ENCODE results near the gene VEGFD. TPM values are rescaled to one million over a fixed set of nuclear protein-coding genes. Genes with fewer than 3 reads are reported as not detected.

Gene VEGFD
- total and polyA plus RNA-seq, 2 of the 13 experiments (the other 11 are each of a cell fraction or from before 2014, with no cell fraction given): 0.11 to 0.35 TPM

- Histone ChIP-seq H3K9ac (ENCODE audit: insufficient read depth, low read depth, low read length) (no peak overlapping the region), H3K36me3 (replicated peaks in 1 of 2; ENCODE audit: control insufficient read depth in 1 of 2, insufficient read depth in 2 of 2, low read length in 2 of 2) (no peaks in the 10 kb centered on the region), H3K27ac (ENCODE audit: extremely low read length, insufficient read depth, low read length) (no peak overlapping the region), H4K20me1 (ENCODE audit: insufficient read depth, low read length) (no peaks in the 10 kb centered on the region), H3K4me3 (replicated peaks in 1 of 3; ENCODE audit: insufficient read depth in 1 of 3, low read depth in 2 of 3, low read length in 3 of 3) (no peak overlapping the region), H3K79me2 (ENCODE audit: insufficient read depth, low read length) (no peaks in the 10 kb centered on the region), H2AFZ (ENCODE audit: low read length) (no peak overlapping the region), H3K4me2 (ENCODE audit: low read depth, low read length) (no peak overlapping the region), H3K27me3 (ENCODE audit: control insufficient read depth in 1 of 2, insufficient read depth in 2 of 2, low read length in 2 of 2) (no peaks in the 10 kb centered on the region), H3K9me3 (ENCODE audit: low read length) (no peaks in the 10 kb centered on the region), H3K4me1 (ENCODE audit: insufficient read depth, low read length) (peaks cover 7% of the 10 kb centered on the region; the same call in 1 of the 2 replicates)
- intact Hi-C loops (cut with micrococcal nuclease; ENCODE audit: unreplicated experiment) (no loop called here), in situ Hi-C loops (cut with HindIII; ENCODE audit: extremely low pct_ligation_motif_present, low pct_unique_long_range_greater_than_20kb) (loop anchor here (10.0 to 25.0 kb wide), 3 partner anchors 124 to 346 kb away; no protein-coding TSS in a partner anchor)
- FAIRE-seq (no peak), DNase-seq (ENCODE audit: low spot score) (no peak), ATAC-seq (no peak)
- no TSS peak for BruUV-seq (replicated peaks)
- 17% methylated on average over 2 of the region's 2 CpGs for WGBS (ENCODE audit: low lambda C conversion rate)
- CTCF ChIA-PET (ENCODE audit: low intra/inter-chr PET ratio, low total read pairs): no interaction called here
- POLR2A ChIA-PET: no interaction called here
- no peak for TF ChIP-seq XBP1 (CRISPR knock-in tag; IDR thresholded peaks at IDR 0.05)
- TF ChIP-seq HDAC1 (CRISPR knock-in tag; IDR thresholded peaks at IDR 0.05): no peak
These were observed 43.3 kb downstream of the VEGFD start for GRCh38 chrX:15340867-15341266.

GRCh38 chrX:15336023-15336413 lies 48.2 kb downstream of the VEGFD start:
- H3K4me2 ChIP-seq (ENCODE audit: low read depth, low read length): peak overlapping the region; percentile 95
- peak overlapping the region; percentile 34; the same call in 1 of the 2 replicates for H3K9ac ChIP-seq (ENCODE audit: insufficient read depth, low read depth, low read length)
- peaks cover 7% of the 10 kb centered on the region; the same call in 1 of the 2 replicates for H3K4me1 ChIP-seq (ENCODE audit: insufficient read depth, low read length)
- TF ChIP-seq ZC3H4 (CRISPR knock-in tag; IDR thresholded peaks at IDR 0.05; ENCODE audit: borderline replicate concordance): no peak
- H3K36me3 ChIP-seq (replicated peaks in 1 of 2; ENCODE audit: control insufficient read depth in 1 of 2, insufficient read depth in 2 of 2, low read length in 2 of 2): peaks cover 2 to 7% of the 10 kb centered on the region in 2 experiments; a peak in 3 of 5 replicates
- BruUV-seq (replicated peaks): no TSS peak
- no peaks in the 10 kb centered on the region for H4K20me1 ChIP-seq (ENCODE audit: insufficient read depth, low read length)
- peaks cover 11% of the 10 kb centered on the region for H3K79me2 ChIP-seq (ENCODE audit: insufficient read depth, low read length)
- no peak overlapping the region for H3K27ac ChIP-seq (ENCODE audit: extremely low read length, insufficient read depth, low read length)
- POLR2A ChIA-PET: no interaction called here
- WGBS (ENCODE audit: low lambda C conversion rate): under 1% methylated on average over 10 of the region's 10 CpGs
- H3K27me3 ChIP-seq (ENCODE audit: control insufficient read depth in 1 of 2, insufficient read depth in 2 of 2, low read length in 2 of 2): no peaks in the 10 kb centered on the region; a peak in 1 of 5 replicates
- peak overlapping the region; percentile 44 to 63 (median 55); a peak in 5 of 6 replicates for H3K4me3 ChIP-seq (replicated peaks in 1 of 3; ENCODE audit: insufficient read depth in 1 of 3, low read depth in 2 of 3, low read length in 3 of 3)
- intact Hi-C loops (cut with micrococcal nuclease; ENCODE audit: unreplicated experiment): no loop called here
- CTCF ChIA-PET (ENCODE audit: low intra/inter-chr PET ratio, low total read pairs): no interaction called here
- H2AFZ ChIP-seq (ENCODE audit: low read length): peak overlapping the region; percentile 42
- FAIRE-seq (no peak), DNase-seq (ENCODE audit: low spot score) (no peak), ATAC-seq (no peak)
- in situ Hi-C loops (cut with HindIII; ENCODE audit: extremely low pct_ligation_motif_present, low pct_unique_long_range_greater_than_20kb): loop anchor here (25.0 kb wide), 1 partner anchor 351 kb away; no protein-coding TSS in a partner anchor
- no peaks in the 10 kb centered on the region for H3K9me3 ChIP-seq (ENCODE audit: low read length)
